DLD1 (cell line): ENCODE measurements around the gene ZBTB33.

Source experiments
- in situ Hi-C: cut with HindIII; loops from 2 replicates; pipeline ENCODE4 v1.10.0; 2017; ENCODE audit warnings: low sequenced_read_pairs

ZBTB33 gene

GRCh38 chrX:120304256-120304655, 53.6 kb downstream of the ZBTB33 start:
- in situ Hi-C loops: no loop called here

- in situ Hi-C loops: no loop called here
These were observed 55.0 kb downstream of the ZBTB33 start for GRCh38 chrX:120305531-120306141.

DNA sequence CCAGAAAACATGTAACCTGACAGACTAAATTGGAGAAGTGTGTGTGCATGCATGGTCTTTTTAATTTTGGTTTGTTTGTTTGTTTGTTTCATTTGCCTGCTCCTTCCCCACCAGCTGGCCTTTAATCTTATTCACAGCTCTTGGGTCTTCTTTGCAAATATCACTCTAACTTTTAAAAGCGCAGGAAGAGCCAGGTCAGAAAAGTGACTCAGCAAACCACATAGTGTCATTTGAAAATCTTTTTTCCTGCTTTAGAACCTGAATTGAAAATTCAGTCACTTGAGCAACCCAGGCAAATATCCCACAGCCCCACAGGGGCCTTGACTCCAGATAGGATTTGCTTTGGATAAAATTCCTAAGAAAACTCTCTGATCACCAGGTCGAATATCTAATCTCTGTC, 56.0 kb downstream of the ZBTB33 start:
- in situ Hi-C loops: no loop called here
